ENCODE measurements around the gene DNAH2. TPM values are rescaled to one million over a fixed set of nuclear protein-coding genes. Genes with fewer than 3 reads are reported as not detected.

Gene DNAH2
- total and polyA plus RNA-seq, 2 of the 13 experiments (the other 11 are each of a cell fraction or from before 2014, with no cell fraction given) = not detected

DNA sequence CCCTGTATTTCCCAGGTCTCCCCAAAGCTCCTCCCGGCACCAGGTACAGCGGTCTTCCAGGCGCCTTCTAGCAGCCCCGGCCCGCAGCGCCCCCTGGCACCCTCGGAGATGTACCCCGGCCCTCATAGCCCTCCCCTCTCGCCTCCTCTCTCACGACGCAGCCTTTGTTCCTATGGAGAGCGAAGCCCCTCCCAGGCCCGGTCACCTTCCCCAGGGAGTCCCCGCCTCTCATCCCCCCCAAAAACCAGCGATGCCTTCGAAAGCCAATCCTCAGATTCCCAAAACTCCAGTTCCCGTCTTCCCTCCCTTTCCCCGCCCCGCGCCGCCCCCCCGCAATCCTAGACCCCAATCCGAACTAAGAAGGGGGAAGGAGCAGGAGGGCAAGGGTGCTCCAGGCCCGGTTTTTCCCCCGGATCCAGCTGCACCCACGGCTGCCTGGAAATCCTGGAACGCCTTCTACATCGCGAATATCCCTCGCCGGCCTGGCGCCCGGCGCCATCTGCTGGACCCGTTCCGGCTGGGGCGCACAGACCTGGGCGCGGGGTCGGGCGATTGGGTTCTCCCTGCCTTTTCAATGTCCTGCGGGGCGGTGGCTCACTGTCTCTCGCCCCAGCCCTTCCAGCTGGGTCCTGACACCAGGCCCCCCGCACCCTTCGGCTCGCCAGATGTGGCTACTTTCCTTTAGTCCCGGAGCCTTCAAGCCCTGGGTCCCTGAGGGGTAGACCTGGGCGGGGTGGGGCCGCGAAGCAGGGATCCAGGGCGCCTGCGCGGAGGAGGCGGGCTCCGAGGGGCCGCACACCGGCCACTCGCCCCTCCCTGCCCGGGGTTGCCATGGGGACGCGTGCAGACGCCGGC is at the start of gene DNAH2 (continued):
- TF ChIP-seq MEF2D (CRISPR knock-in tag; IDR thresholded peaks at IDR 0.05) (0 out of 2 replicates have a peak, but pooled peaks have one; percentile 24), ZMAT3 (CRISPR knock-in tag; conservative IDR thresholded peaks at IDR 0.05) (peak; percentile 59; the same call in 1 of the 2 replicates), KAT8 (CRISPR knock-in tag; IDR thresholded peaks at IDR 0.05) (peak; percentile 65; the same call in 1 of the 2 replicates), SOX6 (IDR thresholded peaks at IDR 0.05) (no peak), SOX6 (CRISPR knock-in tag; IDR thresholded peaks at IDR 0.05) (peak; percentile 54), ZNF781 (CRISPR knock-in tag; IDR thresholded peaks at IDR 0.05; ENCODE audit: borderline replicate concordance, not compliant biosample characterization) (no peak), ZNF501 (CRISPR knock-in tag; IDR thresholded peaks at IDR 0.05) (peak; percentile 68; the same call in 1 of the 2 replicates), SAP130 (CRISPR knock-in tag; IDR thresholded peaks at IDR 0.05; ENCODE audit: low read depth) (peak; percentile 63), ZNF136 (CRISPR knock-in tag; IDR thresholded peaks at IDR 0.05; ENCODE audit: low read depth) (0 out of 2 replicates have a peak, but pooled peaks have one; percentile 81), ZNF792 (CRISPR knock-in tag; IDR thresholded peaks at IDR 0.05) (0 out of 2 replicates have a peak, but pooled peaks have one; percentile 23), MAF1 (CRISPR knock-in tag; IDR thresholded peaks at IDR 0.05; ENCODE audit: borderline replicate concordance) (0 out of 2 replicates have a peak, but pooled peaks have one; percentile 33), ASH2L (IDR thresholded peaks at IDR 0.05; ENCODE audit: insufficient read length, low read depth, low read length) (peak; percentile 19), ZNF558 (CRISPR knock-in tag; IDR thresholded peaks at IDR 0.05; ENCODE audit: borderline replicate concordance) (no peak), ZNF75D (CRISPR knock-in tag; IDR thresholded peaks at IDR 0.05; ENCODE audit: borderline replicate concordance) (no peak)
- TF ChIP-seq, protein P1, sequence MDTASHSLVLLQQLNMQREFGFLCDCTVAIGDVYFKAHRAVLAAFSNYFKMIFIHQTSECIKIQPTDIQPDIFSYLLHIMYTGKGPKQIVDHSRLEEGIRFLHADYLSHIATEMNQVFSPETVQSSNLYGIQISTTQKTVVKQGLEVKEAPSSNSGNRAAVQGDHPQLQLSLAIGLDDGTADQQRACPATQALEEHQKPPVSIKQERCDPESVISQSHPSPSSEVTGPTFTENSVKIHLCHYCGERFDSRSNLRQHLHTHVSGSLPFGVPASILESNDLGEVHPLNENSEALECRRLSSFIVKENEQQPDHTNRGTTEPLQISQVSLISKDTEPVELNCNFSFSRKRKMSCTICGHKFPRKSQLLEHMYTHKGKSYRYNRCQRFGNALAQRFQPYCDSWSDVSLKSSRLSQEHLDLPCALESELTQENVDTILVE (CRISPR knock-in tag; IDR thresholded peaks at IDR 0.05) = no peak
- TF ChIP-seq, protein P2, sequence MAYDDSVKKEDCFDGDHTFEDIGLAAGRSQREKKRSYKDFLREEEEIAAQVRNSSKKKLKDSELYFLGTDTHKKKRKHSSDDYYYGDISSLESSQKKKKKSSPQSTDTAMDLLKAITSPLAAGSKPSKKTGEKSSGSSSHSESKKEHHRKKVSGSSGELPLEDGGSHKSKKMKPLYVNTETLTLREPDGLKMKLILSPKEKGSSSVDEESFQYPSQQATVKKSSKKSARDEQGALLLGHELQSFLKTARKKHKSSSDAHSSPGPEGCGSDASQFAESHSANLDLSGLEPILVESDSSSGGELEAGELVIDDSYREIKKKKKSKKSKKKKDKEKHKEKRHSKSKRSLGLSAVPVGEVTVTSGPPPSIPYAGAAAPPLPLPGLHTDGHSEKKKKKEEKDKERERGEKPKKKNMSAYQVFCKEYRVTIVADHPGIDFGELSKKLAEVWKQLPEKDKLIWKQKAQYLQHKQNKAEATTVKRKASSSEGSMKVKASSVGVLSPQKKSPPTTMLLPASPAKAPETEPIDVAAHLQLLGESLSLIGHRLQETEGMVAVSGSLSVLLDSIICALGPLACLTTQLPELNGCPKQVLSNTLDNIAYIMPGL (CRISPR knock-in tag; IDR thresholded peaks at IDR 0.05; ENCODE audit: borderline replicate concordance in 1 of 2, low read depth in 1 of 2) = peak; percentile 52 to 90; a peak in 3 of 4 replicates
- TF ChIP-seq, protein P3, sequence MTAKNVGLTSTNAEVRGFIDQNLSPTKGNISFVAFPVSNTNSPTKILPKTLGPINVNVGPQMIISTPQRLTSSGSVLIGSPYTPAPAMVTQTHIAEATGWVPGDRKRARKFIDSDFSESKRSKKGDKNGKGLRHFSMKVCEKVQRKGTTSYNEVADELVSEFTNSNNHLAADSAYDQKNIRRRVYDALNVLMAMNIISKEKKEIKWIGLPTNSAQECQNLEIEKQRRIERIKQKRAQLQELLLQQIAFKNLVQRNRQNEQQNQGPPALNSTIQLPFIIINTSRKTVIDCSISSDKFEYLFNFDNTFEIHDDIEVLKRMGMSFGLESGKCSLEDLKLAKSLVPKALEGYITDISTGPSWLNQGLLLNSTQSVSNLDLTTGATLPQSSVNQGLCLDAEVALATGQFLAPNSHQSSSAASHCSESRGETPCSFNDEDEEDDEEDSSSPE (CRISPR knock-in tag; IDR thresholded peaks at IDR 0.05) = peak; percentile 59; the same call in 1 of the 2 replicates
- TF ChIP-seq, protein P4, sequence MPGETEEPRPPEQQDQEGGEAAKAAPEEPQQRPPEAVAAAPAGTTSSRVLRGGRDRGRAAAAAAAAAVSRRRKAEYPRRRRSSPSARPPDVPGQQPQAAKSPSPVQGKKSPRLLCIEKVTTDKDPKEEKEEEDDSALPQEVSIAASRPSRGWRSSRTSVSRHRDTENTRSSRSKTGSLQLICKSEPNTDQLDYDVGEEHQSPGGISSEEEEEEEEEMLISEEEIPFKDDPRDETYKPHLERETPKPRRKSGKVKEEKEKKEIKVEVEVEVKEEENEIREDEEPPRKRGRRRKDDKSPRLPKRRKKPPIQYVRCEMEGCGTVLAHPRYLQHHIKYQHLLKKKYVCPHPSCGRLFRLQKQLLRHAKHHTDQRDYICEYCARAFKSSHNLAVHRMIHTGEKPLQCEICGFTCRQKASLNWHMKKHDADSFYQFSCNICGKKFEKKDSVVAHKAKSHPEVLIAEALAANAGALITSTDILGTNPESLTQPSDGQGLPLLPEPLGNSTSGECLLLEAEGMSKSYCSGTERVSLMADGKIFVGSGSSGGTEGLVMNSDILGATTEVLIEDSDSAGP (CRISPR knock-in tag; IDR thresholded peaks at IDR 0.05; ENCODE audit: borderline replicate concordance) = peak; percentile 73; the same call in 1 of the 2 replicates
- TF ChIP-seq, protein P5, sequence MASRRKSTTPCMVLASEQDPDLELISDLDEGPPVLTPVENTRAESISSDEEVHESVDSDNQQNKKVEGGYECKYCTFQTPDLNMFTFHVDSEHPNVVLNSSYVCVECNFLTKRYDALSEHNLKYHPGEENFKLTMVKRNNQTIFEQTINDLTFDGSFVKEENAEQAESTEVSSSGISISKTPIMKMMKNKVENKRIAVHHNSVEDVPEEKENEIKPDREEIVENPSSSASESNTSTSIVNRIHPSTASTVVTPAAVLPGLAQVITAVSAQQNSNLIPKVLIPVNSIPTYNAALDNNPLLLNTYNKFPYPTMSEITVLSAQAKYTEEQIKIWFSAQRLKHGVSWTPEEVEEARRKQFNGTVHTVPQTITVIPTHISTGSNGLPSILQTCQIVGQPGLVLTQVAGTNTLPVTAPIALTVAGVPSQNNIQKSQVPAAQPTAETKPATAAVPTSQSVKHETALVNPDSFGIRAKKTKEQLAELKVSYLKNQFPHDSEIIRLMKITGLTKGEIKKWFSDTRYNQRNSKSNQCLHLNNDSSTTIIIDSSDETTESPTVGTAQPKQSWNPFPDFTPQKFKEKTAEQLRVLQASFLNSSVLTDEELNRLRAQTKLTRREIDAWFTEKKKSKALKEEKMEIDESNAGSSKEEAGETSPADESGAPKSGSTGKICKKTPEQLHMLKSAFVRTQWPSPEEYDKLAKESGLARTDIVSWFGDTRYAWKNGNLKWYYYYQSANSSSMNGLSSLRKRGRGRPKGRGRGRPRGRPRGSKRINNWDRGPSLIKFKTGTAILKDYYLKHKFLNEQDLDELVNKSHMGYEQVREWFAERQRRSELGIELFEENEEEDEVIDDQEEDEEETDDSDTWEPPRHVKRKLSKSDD (CRISPR knock-in tag; IDR thresholded peaks at IDR 0.05; ENCODE audit: low read depth) = no peak
